ENCODE measurements around the gene MSI2.

GRCh38 chr17:57423541-57423940 lies 167.2 kb downstream of the MSI2 start:
- TF ChIP-seq CTCF (IDR thresholded peaks at IDR 0.05; ENCODE audit: insufficient read depth, low read length, poor library complexity, severe bottlenecking) (no peak), EZH2phosphoT487 (conservative IDR thresholded peaks at IDR 0.05; ENCODE audit: low read length) (no peak)

All from SU-DHL-6 (cell line).